ENCODE data around the gene CYTH1. TPM values are rescaled to one million over a fixed set of nuclear protein-coding genes. Genes with fewer than 3 reads are reported as not detected.
A peak's percentile ranks its signal among the peaks of the same experiment; 100 is the strongest.

The CYTH1 gene
- polyA plus RNA-seq, 1 donor from 2014 or later, result 210 TPM

DNA sequence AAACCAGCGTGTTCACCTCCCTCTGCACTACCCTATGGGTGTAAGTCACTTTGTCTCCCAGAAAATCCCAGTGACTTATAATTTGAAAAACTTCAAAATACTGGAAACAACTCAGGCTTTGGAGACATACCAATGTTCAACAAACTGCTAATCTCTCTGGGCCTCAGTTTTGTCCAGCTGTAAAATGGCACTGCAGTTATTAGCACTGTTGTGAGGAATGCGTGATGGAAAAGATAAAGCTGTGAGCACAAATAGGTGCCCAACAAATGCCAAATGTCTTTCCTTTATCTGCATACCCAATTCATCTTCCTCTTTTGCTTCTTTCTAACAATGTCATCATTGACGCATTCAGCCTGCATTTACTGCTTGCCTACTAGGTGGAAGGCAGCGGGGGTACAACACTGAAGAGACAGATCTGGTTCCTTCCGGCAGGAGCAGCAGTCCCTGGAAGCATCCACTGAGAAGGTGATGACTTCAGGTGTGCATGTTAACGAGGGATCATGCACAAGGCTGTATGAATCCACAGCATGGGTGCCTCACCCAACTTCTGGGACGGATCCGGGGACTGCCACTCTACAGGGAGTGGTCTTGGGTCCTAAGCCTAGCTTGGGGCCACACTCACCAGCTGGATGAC, 63.4 kb downstream of the CYTH1 start:
- Mint-ChIP-seq H3K4me3 (peak overlapping the region; percentile 41 to 94 (median 67)), H3K9me3 (no peaks in the 10 kb centered on the region), H3K36me3 (no peaks in the 10 kb centered on the region), H3K4me1 (peaks cover 64 to 87% (median 78%) of the 10 kb centered on the region in 3 donors), H3K27me3 (no peaks in the 10 kb centered on the region), H3K27ac (peak overlapping the region; percentile 67 to 92 (median 80))

DNA sequence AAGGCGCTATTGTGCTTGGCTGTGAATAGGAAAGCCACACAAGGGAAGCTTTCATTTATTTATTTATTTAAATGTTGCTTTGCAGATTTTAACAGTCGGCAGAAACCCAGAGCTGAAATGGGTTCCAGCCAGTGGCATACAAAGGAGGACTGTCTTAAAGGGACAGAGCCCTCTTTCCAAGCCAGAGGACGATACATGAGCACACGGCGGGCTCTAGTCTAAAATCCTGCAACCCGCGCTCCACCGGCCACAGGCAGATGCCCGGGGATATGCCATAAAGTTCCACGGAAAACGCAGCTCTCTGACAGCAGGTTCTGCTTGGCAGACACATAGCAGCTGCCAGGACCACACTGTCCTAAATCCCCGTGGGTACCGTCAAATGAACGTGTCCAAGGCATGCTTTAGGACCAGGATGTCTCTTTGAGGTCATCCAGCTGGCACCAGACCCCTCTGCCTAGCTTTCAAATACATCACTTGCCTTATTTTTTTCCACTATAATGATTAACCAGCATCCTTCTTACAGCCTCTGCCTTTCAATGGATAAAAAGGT, 64.6 kb downstream of the CYTH1 start:
- Mint-ChIP-seq H3K27me3 (no peaks in the 10 kb centered on the region), H3K4me3 (peak overlapping the region; percentile 70 to 94 (median 80)), H3K9me3 (no peaks in the 10 kb centered on the region), H3K27ac (peak overlapping the region; percentile 67 to 92 (median 91)), H3K4me1 (peaks cover 62 to 85% (median 78%) of the 10 kb centered on the region in 3 donors), H3K36me3 (peaks cover 2% of the 10 kb centered on the region)

DNA sequence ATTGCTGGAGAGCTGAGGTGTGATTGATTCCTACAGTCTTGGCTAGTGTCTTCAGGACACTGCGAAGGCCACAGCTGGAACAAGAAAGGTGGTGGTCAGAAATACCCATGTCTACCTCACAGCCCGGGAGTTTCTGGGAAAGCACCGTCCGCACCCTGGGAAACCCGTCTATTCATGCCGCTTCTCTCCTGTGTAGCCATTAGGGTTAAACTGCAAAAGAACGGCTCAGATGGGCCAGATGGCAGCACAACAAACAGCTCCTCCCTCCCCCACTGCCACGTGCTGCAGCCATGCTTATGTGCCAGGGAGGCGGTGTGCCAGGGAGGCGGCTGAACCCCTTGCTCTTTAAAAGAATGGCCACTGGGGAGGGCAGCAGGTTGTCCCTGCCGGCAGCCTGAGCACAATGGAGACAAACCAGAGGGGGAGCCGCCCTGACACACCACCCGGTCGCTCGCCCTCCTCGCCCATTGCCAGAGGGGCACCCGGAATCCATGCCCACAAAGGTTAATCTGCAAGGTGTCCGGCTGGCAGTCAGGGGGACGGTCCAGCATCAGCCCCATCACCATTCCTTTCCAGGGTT, 65.2 kb downstream of the CYTH1 start:
- Mint-ChIP-seq H3K27me3 (no peaks in the 10 kb centered on the region), H3K27ac (peak overlapping the region; percentile 67 to 92 (median 91)), H3K36me3 (peaks cover 2% of the 10 kb centered on the region), H3K4me3 (peak overlapping the region; percentile 70 to 94 (median 80)), H3K4me1 (peaks cover 57 to 80% (median 77%) of the 10 kb centered on the region in 3 donors), H3K9me3 (no peaks in the 10 kb centered on the region)

DNA sequence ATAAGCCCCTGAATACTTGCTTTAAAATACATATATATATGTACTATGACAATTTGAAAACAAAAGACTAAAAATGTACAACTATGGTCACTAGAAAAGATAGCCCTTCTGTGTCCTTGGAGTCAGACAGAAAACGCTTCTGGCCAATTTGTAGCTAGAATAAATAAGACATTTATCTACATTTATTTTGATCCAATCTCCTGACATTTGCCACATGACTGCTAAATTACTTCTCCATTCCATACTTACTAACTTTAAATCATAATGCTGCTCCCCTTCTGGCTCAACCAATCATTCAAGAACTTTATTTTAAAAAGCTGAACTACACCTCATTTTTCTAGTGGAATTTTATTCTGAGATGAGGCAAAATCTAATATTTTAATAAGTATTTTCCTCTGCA, 65.8 kb downstream of the CYTH1 start:
- Mint-ChIP-seq H3K9me3 (no peaks in the 10 kb centered on the region), H3K4me1 (peaks cover 57 to 81% (median 78%) of the 10 kb centered on the region in 3 donors), H3K27me3 (no peaks in the 10 kb centered on the region), H3K27ac (peak overlapping the region; percentile 67 to 92 (median 91)), H3K4me3 (peak overlapping the region in 3 of 4 donors; percentile 70 to 94 (median 89)), H3K36me3 (peaks cover 2% of the 10 kb centered on the region)

DNA sequence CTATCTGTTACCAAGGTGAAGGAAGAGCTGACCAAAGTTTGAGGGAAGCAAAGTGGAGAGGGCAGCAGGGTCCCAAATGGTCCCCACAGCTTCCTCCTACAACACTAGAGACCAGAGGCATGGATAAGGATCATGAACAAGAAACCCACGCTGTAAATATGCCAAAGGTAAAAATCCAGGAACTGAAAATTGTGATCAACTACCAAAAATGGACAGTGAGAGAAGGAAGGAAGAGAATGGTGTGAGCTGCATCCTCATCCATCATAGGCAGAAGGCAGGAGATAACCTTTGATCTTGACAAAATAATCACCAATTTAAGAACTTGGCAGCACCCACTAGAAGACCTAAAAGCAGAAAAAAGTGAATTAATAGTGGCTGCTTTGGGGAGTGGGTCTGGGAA, 66.2 kb downstream of the CYTH1 start:
- Mint-ChIP-seq H3K36me3 (peaks cover 2% of the 10 kb centered on the region), H3K4me1 (peaks cover 57 to 78% (median 77%) of the 10 kb centered on the region in 3 donors), H3K27ac (peak overlapping the region; percentile 67 to 92 (median 91)), H3K27me3 (no peaks in the 10 kb centered on the region), H3K4me3 (peak overlapping the region; percentile 64 to 94 (median 80)), H3K9me3 (no peaks in the 10 kb centered on the region)

DNA sequence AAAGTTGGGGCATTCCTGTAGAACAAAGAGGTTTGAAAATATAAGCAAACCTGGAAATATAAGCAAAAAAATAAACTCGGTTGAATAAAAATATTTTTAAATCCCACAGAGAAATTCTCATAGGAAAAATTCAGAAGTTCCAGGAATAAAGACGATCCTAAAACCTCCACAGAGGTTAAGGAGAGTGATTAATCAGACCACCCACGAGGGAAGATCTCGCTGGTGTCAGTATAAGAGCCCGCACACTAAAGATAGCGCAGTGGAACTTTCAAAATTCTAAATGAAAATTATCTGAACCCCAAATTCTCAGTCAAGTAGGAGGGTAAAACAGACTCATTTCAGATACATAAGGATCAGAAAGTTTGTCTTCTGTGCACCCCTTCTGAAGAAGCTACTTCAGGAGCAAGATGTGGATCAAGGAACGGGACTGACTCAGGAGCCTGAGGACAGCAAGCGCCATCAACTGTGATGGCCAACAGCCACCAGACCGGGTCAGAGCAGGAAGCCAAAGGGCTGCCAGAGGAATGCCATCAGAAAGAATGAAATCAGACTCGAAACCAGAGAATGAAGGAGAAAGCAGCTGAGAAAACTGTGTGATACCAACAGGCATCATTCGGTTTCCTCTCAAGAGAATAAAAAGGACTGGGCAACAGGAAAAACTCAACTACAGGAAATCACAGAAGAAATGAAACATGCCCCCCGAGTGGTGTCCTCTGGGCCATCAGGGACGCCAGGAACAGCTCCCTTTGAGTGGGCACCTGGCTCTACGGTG, 66.9 kb downstream of the CYTH1 start:
- Mint-ChIP-seq H3K27ac (peak overlapping the region; percentile 67 to 94 (median 92)), H3K36me3 (peaks cover 2% of the 10 kb centered on the region), H3K27me3 (no peaks in the 10 kb centered on the region), H3K4me1 (peaks cover 60 to 82% (median 77%) of the 10 kb centered on the region in 3 donors), H3K4me3 (peak overlapping the region; percentile 64 to 94 (median 80)), H3K9me3 (no peaks in the 10 kb centered on the region)

DNA sequence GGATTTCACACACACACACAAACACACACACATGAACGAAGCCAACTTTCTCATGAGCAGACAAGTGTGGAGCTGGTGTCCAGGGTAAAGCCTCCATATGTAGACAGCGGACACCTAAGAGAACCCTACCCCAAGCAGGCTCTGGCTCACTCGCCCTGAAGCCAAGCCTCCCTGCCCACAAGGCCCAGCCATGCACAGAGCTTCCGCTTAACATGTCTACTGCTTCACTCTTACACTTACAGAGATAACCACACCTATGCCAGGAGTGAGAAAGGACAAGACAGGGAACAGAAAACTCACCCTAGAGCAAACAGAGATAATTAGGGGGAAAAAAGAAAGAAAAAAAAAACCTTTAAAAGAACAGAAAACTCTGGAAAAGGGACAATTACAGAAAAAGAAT, 67.5 kb downstream of the CYTH1 start:
- H3K4me1 Mint-ChIP-seq, result peaks cover 60 to 82% (median 77%) of the 10 kb centered on the region in 3 donors
- no peaks in the 10 kb centered on the region for H3K27me3 Mint-ChIP-seq
- H3K36me3 Mint-ChIP-seq, result peaks cover 2% of the 10 kb centered on the region
- no peaks in the 10 kb centered on the region for H3K9me3 Mint-ChIP-seq
- H3K27ac Mint-ChIP-seq, result peak overlapping the region; percentile 67 to 94 (median 92)
- peak overlapping the region; percentile 36 to 74 (median 60) for H3K4me3 Mint-ChIP-seq

DNA sequence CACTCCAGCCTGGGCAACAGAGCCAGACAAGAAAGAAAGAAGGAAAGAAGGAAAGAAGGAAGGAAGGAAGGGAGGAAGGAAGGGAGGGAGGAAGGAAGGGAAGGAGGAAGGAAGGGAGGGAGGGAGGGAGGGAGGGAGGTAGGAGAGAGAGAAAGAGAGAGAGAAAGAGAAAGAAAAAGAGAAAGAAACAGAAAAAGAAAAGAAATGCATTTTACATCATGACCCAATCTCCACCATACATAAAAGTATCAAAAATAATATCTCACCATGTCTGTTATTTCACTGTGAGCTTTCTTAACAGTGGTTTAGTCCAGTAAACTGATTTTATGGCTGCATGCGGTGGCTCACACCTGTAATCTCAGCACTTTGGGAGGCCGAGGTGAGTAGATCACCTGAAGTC, 70.0 kb downstream of the CYTH1 start:
- H3K36me3 Mint-ChIP-seq, result peaks cover 2% of the 10 kb centered on the region
- peak overlapping the region in 2 of 3 donors; percentile 81 to 91 for H3K27ac Mint-ChIP-seq
- peaks cover 56 to 75% (median 75%) of the 10 kb centered on the region in 3 donors for H3K4me1 Mint-ChIP-seq
- H3K4me3 Mint-ChIP-seq, result peak overlapping the region in 2 of 4 donors; percentile 49 to 70
- no peaks in the 10 kb centered on the region for H3K9me3 Mint-ChIP-seq
- H3K27me3 Mint-ChIP-seq, result no peaks in the 10 kb centered on the region

DNA sequence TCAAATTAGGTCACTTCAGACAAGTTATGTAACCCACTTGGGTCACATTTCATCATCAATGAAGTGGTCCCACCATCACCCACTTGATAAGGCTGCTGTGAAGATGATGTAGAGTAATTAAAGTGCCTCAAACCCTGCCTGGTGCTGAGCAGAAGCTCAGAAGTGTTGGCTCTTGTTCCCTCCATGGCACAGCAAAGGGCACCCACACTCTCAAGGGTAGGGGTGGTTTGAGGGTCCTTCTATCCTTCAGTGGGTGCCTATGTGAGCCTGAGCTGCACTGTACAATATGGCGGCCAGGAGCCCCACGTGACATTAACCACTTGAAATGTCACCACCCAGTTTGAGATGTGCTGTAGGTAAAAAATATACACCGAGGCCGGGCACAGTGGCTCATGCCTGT, 71.5 kb downstream of the CYTH1 start:
- peak overlapping the region; percentile 56 to 94 (median 68) for H3K4me3 Mint-ChIP-seq
- H3K4me1 Mint-ChIP-seq, result peaks cover 52 to 74% (median 67%) of the 10 kb centered on the region in 3 donors
- H3K27me3 Mint-ChIP-seq, result no peaks in the 10 kb centered on the region
- H3K36me3 Mint-ChIP-seq, result peaks cover 2% of the 10 kb centered on the region
- peak overlapping the region; percentile 63 to 91 (median 87) for H3K27ac Mint-ChIP-seq
- no peaks in the 10 kb centered on the region for H3K9me3 Mint-ChIP-seq

DNA sequence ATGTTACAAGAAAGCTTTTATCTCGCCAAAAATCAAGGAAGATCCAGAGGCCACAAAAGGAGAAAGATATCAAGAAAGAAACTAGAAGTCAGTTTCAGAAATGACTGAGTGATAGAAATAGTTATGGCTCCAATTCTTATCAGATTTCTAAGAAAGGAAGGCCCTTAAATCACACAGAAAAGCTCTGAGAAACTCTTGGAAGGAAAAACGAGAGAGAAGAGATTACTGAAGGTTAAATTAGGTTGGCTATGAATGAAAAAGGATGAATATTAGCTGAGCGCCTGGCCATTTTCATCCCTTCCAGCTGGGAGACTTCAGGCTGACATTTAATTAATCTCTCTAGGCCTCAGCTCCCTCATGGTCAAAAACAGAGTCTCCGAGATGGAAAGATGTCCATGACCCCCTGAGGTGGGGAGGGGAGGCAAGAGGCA, 72.3 kb downstream of the CYTH1 start:
- no peaks in the 10 kb centered on the region for H3K9me3 Mint-ChIP-seq

DNA sequence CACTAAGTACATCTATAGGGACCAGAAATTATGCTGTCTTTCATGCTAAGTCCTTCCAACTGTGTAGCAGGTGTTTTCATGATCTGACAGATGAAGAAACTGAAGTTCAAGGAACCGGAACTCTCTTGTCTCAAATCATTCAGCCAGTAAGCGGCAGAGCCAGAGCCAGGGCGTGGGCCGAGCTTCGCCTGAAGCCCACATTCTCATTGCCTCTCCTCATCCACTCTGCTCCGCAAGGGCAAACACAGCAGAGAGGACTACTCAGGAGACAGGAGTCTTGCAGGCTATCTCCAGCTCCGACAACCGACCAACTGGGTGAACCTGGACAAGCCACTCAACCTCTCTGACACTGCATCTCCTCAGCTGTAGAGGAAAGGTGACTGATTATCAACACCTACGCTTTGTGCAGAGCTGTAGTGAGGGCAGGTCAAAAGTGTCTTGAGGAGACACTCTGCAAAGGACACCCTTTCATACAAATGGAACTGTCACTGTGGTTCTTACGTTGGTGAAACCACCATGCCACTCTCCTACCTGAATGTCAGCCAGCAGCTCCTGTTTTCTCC, 72.9 kb downstream of the CYTH1 start:
- Mint-ChIP-seq H3K27me3 (no peaks in the 10 kb centered on the region), H3K9me3 (no peaks in the 10 kb centered on the region), H3K4me1 (peaks cover 39 to 62% (median 57%) of the 10 kb centered on the region in 3 donors), H3K4me3 (peak overlapping the region; percentile 18 to 94 (median 67)), H3K36me3 (peaks cover 3% of the 10 kb centered on the region), H3K27ac (peak overlapping the region; percentile 63 to 91 (median 87))

More for the DNA sequence above, 72.3 kb downstream of the CYTH1 start:
- H3K27me3 Mint-ChIP-seq, result no peaks in the 10 kb centered on the region
- H3K4me3 Mint-ChIP-seq, result peak overlapping the region in 3 of 4 donors; percentile 56 to 94 (median 78)
- H3K4me1 Mint-ChIP-seq, result peaks cover 45 to 68% (median 61%) of the 10 kb centered on the region in 3 donors
- peaks cover 3% of the 10 kb centered on the region for H3K36me3 Mint-ChIP-seq
- peak overlapping the region; percentile 63 to 91 (median 87) for H3K27ac Mint-ChIP-seq

DNA sequence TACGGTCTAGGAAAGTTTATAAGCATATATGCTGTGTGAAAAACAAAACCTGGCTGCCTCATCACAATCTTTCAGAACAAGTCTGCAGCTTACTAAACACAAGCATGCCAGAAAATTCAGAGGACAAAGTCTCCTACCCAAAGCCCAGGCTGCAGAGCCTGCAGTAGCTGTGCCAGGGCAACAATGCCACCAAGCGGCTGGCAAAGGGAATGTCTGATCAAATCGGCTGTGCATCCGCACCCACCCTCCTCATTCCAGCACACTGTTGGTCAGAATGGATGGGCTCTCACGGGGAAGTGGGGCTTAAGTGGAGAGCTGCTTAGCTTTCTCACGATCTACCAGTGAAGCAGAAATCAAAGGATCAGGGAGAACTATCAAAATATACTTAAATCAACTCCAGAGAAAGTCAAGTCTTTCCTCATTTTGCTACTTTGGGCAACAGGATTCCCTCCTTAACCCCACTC, 73.5 kb downstream of the CYTH1 start:
- peaks cover 3% of the 10 kb centered on the region for H3K36me3 Mint-ChIP-seq
- H3K4me3 Mint-ChIP-seq, result peak overlapping the region in 3 of 4 donors; percentile 47 to 94 (median 78)
- H3K9me3 Mint-ChIP-seq, result no peaks in the 10 kb centered on the region
- H3K27ac Mint-ChIP-seq, result peak overlapping the region; percentile 63 to 91 (median 87)
- peaks cover 39 to 59% (median 55%) of the 10 kb centered on the region in 3 donors for H3K4me1 Mint-ChIP-seq
- H3K27me3 Mint-ChIP-seq, result no peaks in the 10 kb centered on the region

DNA sequence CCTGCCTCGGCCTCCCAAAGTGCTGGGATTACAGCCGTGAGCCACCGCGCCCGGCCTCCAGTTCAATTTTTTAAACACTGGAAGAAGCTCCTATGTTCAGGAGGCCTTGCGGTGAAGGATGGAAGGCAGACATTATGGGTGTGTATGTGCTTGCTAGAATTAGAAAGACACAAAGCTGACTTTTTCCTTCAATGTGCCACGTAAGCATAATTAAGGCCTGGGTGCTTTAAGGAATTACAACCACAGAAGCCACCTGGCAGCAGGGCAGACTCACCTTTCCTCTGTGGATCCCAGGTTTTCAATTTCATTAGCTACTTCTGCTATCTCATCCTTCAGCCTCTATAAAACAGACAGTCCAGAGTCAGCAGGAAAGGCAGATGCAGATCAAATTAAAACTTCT, 74.2 kb downstream of the CYTH1 start:
- Mint-ChIP-seq H3K27ac (peak overlapping the region in 2 of 3 donors; percentile 87 to 91), H3K4me1 (peaks cover 37 to 55% (median 53%) of the 10 kb centered on the region in 3 donors), H3K36me3 (peaks cover 3% of the 10 kb centered on the region), H3K27me3 (no peaks in the 10 kb centered on the region), H3K4me3 (peak overlapping the region in 2 of 4 donors; percentile 78 to 94), H3K9me3 (no peaks in the 10 kb centered on the region)

DNA sequence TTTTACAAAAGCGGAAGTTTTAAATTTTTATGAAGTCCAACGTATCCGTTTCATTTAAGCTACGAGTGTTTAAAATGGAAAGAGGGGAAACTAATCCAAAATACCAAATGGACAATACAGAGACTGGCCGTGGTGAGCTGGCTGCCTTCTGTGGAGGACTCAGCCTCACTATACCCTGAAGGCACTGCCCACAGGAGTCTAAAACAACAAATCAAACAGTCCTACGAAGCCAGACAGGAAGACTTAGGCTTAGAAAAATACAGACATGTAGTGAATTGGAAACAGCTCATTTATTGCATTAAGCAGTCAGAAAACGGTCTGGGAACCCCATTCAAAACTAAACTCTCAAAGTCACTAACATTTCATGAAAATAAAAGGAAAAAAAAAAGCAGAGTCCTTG, 75.1 kb downstream of the CYTH1 start:
- Mint-ChIP-seq H3K36me3 (peaks cover 2% of the 10 kb centered on the region), H3K4me1 (peaks cover 37 to 48% (median 48%) of the 10 kb centered on the region in 3 donors), H3K27ac (peak overlapping the region in 1 of 3 donors; percentile 87), H3K27me3 (no peaks in the 10 kb centered on the region), H3K4me3 (no peak overlapping the region), H3K9me3 (no peaks in the 10 kb centered on the region)
